Neural cell (in vitro differentiated cells): ENCODE measurements around the gene SERP1. TPM values are rescaled to one million over a fixed set of nuclear protein-coding genes. Genes with fewer than 3 reads are reported as not detected.

Experiments
- H2AFZ ChIP-seq: fragments of 200-600, 300-800 bp; sonication (generic), shearing (Covaris generic); 2 replicates; pipeline ENCODE4 v1.6.0; 2014; ENCODE audit warnings: low read depth, mild to moderate bottlenecking, antibody characterized with exemption, low read length, moderate library complexity
- H3F3A ChIP-seq: fragments of 200-600 bp; shearing (Covaris generic); 2 replicates; pipeline ENCODE4 v1.6.1; 2016; ENCODE audit warnings: mild to moderate bottlenecking, moderate library complexity, mixed read lengths, antibody characterized with exemption, low read length; ENCODE audit not compliant: insufficient read depth, poor library complexity, severe bottlenecking
- H3K27ac ChIP-seq: fragments of 200-600, 300-800 bp; sonication (generic), shearing (Covaris generic); 2 replicates; pipeline ENCODE4 v1.5.1; 2014; ENCODE audit warnings: mild to moderate bottlenecking, low read length, moderate library complexity
- H3K27me3 ChIP-seq: fragments of 300-800, 200-600 bp; sonication (generic), shearing (Covaris generic); 2 replicates; pipeline ENCODE4 v1.6.0; 2014; ENCODE audit warnings: mild to moderate bottlenecking, low read depth, low read length, moderate library complexity; ENCODE audit not compliant: insufficient read depth
- H3K36me3 ChIP-seq: fragments of 300-800, 200-600 bp; sonication (generic), shearing (Covaris generic); 2 replicates; pipeline ENCODE4 v1.5.1; 2014; ENCODE audit warnings: mild to moderate bottlenecking, antibody characterized with exemption, low read length, moderate library complexity; ENCODE audit not compliant: insufficient read depth
- H3K4me2 ChIP-seq: fragments of 300-800, 200-600 bp; sonication (generic), shearing (Covaris generic); 2 replicates; pipeline ENCODE4 v1.6.0; 2014; ENCODE audit warnings: mild to moderate bottlenecking, low read length
- H3K4me3 ChIP-seq: fragments of 300-800, 200-600 bp; sonication (generic), shearing (Covaris generic); 2 replicates; pipeline ENCODE4 v1.5.1; 2014; ENCODE audit warnings: mild to moderate bottlenecking, low read length, moderate library complexity
- H3K79me2 ChIP-seq: fragments of 200-600 bp; shearing (Covaris generic); replicated peaks from 2 replicates; pipeline ENCODE4 v1.6.0; 2014; ENCODE audit warnings: mild to moderate bottlenecking, low read length, moderate library complexity; ENCODE audit not compliant: insufficient read depth
- H3K9ac ChIP-seq: fragments of 300-800, 200-600 bp; sonication (generic), shearing (Covaris generic); 2 replicates; pipeline ENCODE4 v1.6.1; 2016; ENCODE audit warnings: mild to moderate bottlenecking, low read length, mixed read lengths
- H3K9me2 ChIP-seq: fragments of 200-600 bp; shearing (Covaris generic); 2 replicates; pipeline ENCODE4 v1.6.1; 2016; ENCODE audit warnings: mild to moderate bottlenecking, low read length, mixed read lengths; ENCODE audit not compliant: insufficient read depth
- H3K9me3 ChIP-seq: fragments of 200-600, 300-800 bp; sonication (generic), shearing (Covaris generic); 2 replicates; pipeline ENCODE4 v1.6.1; 2016; ENCODE audit warnings: mild to moderate bottlenecking, mixed run types, low read length, moderate library complexity, mixed read lengths
- H4K20me1 ChIP-seq: fragments of 200-600 bp; shearing (Covaris generic); 2 replicates; pipeline ENCODE4 v1.6.1; 2016; ENCODE audit warnings: mild to moderate bottlenecking, mixed run types; ENCODE audit not compliant: insufficient read depth
- CTCF ChIP-seq: fragments of 450-650 bp; IDR thresholded peaks from 2 replicates; pipeline ENCODE4 v1.5.1; 2014; ENCODE audit warnings: antibody characterized with exemption, mild to moderate bottlenecking, moderate library complexity; ENCODE audit not compliant: poor library complexity, severe bottlenecking
- EP300 ChIP-seq: fragments of 450-650 bp; conservative IDR thresholded peaks from 2 replicates; pipeline ENCODE4 v1.6.1; 2014; ENCODE audit warnings: antibody characterized with exemption, mild to moderate bottlenecking, moderate library complexity; ENCODE audit not compliant: poor library complexity, severe bottlenecking
- EZH2 ChIP-seq: fragments of 200-600, 300-800 bp; shearing (Covaris generic), sonication (generic); IDR thresholded peaks from 2 replicates; pipeline ENCODE4 v1.6.1; 2014; ENCODE audit warnings: antibody characterized with exemption, low read length, borderline replicate concordance, mild to moderate bottlenecking; ENCODE audit not compliant: insufficient read depth, poor library complexity, severe bottlenecking
- MXI1 ChIP-seq: fragments of 450-650 bp; conservative IDR thresholded peaks from 2 replicates; pipeline ENCODE4 v1.6.1; 2014; ENCODE audit warnings: antibody characterized with exemption, mild to moderate bottlenecking; ENCODE audit not compliant: poor library complexity, severe bottlenecking
- POLR2AphosphoS5 ChIP-seq: IDR thresholded peaks from 2 replicates; pipeline ENCODE4 v1.6.1; 2012
- RAD21 ChIP-seq: fragments of 450-650 bp; conservative IDR thresholded peaks from 2 replicates; pipeline ENCODE4 v1.6.1; 2014; ENCODE audit warnings: antibody characterized with exemption, mild to moderate bottlenecking, moderate library complexity
- REST ChIP-seq: IDR thresholded peaks from 2 replicates; pipeline ENCODE4 v1.6.1; 2012; ENCODE audit warnings: borderline replicate concordance
- SMC3 ChIP-seq: fragments of 450-650 bp; conservative IDR thresholded peaks from 2 replicates; pipeline ENCODE4 v1.6.1; 2014; ENCODE audit warnings: antibody characterized with exemption, mild to moderate bottlenecking, moderate library complexity; ENCODE audit not compliant: poor library complexity
- TAF1 ChIP-seq: IDR thresholded peaks from 2 replicates; pipeline ENCODE4 v1.6.1; 2012; ENCODE audit warnings: low read depth
- polyA plus RNA-seq: library from polyadenylated mRNA; depleted of rRNA; stranded (reverse); fragments of >200 nt; gene quantifications from 2 replicates; pipeline ENCODE4 v1.2.3, GENCODE V29; 2014

The SERP1 gene
- polyA plus RNA-seq, 1 donor from 2014 or later = 120 TPM

DNA sequence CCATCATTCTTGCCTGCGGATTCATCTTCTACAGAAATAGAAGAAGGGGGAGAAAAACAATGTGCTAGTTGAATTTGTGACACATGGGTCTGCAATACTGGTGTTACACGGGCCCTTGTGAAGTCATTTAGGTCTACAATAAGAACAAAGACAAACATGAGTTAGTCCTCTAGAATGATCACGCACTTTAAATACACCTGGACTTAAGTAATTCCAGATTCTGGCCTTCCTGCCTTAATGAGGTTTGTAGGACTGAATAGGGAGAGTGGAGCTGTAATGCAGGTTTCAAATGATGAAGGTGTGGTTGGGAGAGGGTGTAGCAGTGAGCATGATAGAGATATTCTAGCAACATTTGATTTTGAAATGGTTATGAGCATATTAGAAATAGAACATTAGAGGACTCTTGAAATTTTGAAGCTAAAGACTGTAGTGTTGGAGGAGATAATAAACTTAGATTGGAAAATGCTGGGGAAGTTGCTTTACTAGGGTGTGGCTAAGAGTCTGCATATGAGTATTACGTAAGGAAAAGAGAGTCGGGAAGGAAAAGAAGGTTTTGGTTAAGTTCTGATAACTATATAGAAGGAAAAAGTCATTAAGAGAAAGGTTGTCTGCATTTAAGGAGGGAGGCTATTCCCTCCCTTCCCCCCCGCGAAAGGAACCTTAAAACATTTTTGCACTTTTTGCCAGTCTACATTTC is 897 bp upstream of the SERP1 start:
- H3K27me3 ChIP-seq = no peaks in the 10 kb centered on the region
- peaks cover 6% of the 10 kb centered on the region for H3K36me3 ChIP-seq

DNA sequence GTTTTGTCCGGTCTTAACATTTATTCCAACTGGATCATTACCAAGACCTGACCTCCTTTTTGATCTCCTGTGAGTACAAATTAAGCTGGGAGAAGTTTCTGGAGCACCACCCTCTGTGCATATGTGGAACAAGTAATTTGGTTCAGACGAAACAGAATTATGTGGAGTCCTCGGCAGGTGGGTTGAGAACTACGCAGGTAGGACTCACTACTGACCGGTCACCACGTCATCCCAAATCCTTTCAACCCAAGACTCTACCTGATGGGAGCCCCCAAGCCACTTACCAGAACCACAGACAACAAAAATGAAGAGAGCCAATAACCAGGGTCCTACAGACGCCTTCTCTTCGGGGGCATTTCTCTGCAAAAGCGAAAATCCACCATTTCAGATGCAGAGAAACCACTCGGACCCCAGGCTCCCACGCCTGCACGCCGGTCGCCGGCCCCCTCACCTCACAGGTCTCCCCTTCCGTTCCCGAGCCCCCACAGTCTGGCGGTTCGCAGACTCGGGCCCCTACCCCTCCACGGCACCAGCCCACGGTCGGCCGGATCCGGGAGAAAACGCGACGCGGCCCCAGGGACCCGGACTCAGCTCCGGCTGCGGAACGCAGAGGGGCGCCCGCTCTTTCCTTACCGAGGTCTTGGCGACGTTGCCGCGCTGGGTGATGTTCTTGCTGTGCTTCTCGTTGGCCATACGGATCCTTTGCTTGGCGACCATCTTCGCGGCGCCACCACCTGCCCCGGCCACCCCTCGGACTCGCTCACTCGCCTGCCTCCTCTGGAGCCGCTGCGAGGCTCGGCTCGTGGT is 674 bp downstream of the SERP1 start:
- Histone ChIP-seq H2AFZ (peak overlapping the region; percentile 47), H3F3A (no peaks in the 10 kb centered on the region), H3K9me3 (no peaks in the 10 kb centered on the region), H3K79me2 (peaks cover 62% of the 10 kb centered on the region), H3K27me3 (no peaks in the 10 kb centered on the region), H3K9me2 (no peaks in the 10 kb centered on the region), H3K4me2 (peak overlapping the region; percentile 96), H3K4me3 (peak overlapping the region; percentile 94), H3K9ac (peak overlapping the region; percentile 96), H3K36me3 (peaks cover 6% of the 10 kb centered on the region), H3K27ac (peak overlapping the region; percentile 97), H4K20me1 (no peaks in the 10 kb centered on the region)
- TF ChIP-seq POLR2AphosphoS5 (no peak), RAD21 (no peak), SMC3 (no peak)

More for the DNA sequence above, 897 bp upstream of the SERP1 start:
- H3K9me3 ChIP-seq = no peaks in the 10 kb centered on the region
- peaks cover 63% of the 10 kb centered on the region for H3K79me2 ChIP-seq
- peak overlapping the region; percentile 47 for H2AFZ ChIP-seq
- TF ChIP-seq REST (peak; percentile 68), CTCF (no peak), POLR2AphosphoS5 (no peak), RAD21 (peak; percentile 18)
- no peaks in the 10 kb centered on the region for H4K20me1 ChIP-seq
- H3F3A ChIP-seq = no peaks in the 10 kb centered on the region
- H3K4me2 ChIP-seq = peak overlapping the region; percentile 94
- H3K9me2 ChIP-seq = no peaks in the 10 kb centered on the region
- H3K27ac ChIP-seq = peak overlapping the region; percentile 97
- H3K4me3 ChIP-seq = peak overlapping the region; percentile 94
- H3K9ac ChIP-seq = peak overlapping the region; percentile 78

GRCh38 chr3:150544726-150545125 is 1.6 kb downstream of the SERP1 start:
- Histone ChIP-seq H4K20me1 (no peaks in the 10 kb centered on the region), H3K9me3 (no peaks in the 10 kb centered on the region), H3K4me3 (peak overlapping the region; percentile 94), H3K4me2 (peak overlapping the region; percentile 96), H2AFZ (no peak overlapping the region), H3F3A (no peaks in the 10 kb centered on the region), H3K79me2 (peaks cover 54% of the 10 kb centered on the region), H3K27me3 (no peaks in the 10 kb centered on the region), H3K36me3 (peaks cover 6% of the 10 kb centered on the region), H3K9me2 (no peaks in the 10 kb centered on the region), H3K27ac (no peak overlapping the region), H3K9ac (peak overlapping the region; percentile 96)
- TF ChIP-seq TAF1 = no peak
- no peak for TF ChIP-seq POLR2AphosphoS5
- TF ChIP-seq EZH2 = no peak
- no peak for TF ChIP-seq SMC3
- no peak for TF ChIP-seq EP300
- no peak for TF ChIP-seq CTCF
- TF ChIP-seq MXI1 = no peak
